ENCODE data around the gene CCT8. TPM values are rescaled to one million over a fixed set of nuclear protein-coding genes. Genes with fewer than 3 reads are reported as not detected.
A peak's percentile ranks its signal among the peaks of the same experiment; 100 is the strongest.
"Not testable (repeated sequence)": the region's sequence is repeated elsewhere in the genome, so short reads cannot be mapped to it uniquely, and the experiment has no call there.

The CCT8 gene
- total RNA-seq, 1 donor = 109 TPM

- peak; percentile 95 to 99 (median 98) for DNase-seq (ENCODE audit: low read depth in 2 of 3, low spot score in 2 of 3)
Measured at GRCh38 chr21:29024474-29025327, 48.7 kb downstream of the CCT8 start, which contains the start of gene USP16. Gene USP16 (plus strand): TSS chr21:29024668. CDS start chr21:29027914, 3,246 bp downstream.

- peak in 1 of 3 donors; percentile 19 for DNase-seq (ENCODE audit: low read depth in 2 of 3, low spot score in 2 of 3)
Measured at GRCh38 chr21:29022166-29022565, 51.3 kb downstream of the CCT8 start.

DNA sequence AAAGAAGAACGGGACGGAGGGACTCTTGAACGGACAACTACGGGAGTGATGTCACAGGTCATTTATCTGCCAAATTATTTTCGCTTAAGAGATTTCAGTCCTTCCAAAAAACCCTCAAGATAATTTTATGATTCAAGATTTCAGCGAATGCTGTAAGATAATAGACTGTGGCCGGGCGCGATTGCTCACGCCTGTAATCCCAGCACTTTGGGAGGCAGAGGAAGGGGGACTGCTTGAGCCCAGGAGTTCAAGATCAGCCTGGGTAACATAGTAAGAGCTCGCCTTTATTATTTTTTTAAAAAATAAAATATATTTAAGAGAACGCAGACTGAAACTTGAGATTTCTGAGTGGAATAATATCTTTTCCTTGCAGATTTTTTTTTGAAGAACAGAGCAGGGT, 54.9 kb downstream of the CCT8 start:
- DNase-seq (ENCODE audit: low read depth in 2 of 3, low spot score in 2 of 3) = no peak

DNA sequence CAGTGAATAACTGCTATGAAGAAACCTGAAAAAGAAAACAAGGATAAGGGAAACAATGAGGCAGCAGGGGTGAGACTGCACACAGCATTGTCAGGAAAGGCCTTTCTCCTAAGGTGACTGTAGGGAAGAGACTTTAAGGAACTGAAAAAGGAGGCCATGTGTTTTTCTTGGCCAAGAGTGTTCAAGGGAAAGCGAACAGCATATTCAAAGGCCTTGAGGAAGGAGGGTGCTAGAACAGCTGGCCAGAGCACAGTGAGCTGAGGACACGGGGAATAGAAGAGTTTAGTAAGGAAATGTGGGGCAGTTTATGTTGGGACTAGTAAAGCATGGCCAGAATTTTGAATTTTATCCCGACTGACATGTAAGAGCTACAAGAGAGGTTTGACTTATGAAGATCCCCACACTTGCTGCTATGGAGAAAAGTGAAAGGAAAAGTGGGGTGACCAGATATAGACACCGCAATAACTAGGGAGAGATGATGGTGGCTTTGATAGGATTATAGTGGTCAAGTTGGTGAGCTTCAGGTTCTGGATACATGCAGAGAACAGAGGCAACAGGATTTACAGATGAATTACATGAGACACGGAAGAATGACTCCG, 55.7 kb downstream of the CCT8 start:
- no peak for DNase-seq (ENCODE audit: low read depth in 2 of 3, low spot score in 2 of 3)

GRCh38 chr21:29011236-29011635, 62.2 kb downstream of the CCT8 start:
- not testable (repeated sequence) for DNase-seq (ENCODE audit: low read depth in 2 of 3, low spot score in 2 of 3)

DNA sequence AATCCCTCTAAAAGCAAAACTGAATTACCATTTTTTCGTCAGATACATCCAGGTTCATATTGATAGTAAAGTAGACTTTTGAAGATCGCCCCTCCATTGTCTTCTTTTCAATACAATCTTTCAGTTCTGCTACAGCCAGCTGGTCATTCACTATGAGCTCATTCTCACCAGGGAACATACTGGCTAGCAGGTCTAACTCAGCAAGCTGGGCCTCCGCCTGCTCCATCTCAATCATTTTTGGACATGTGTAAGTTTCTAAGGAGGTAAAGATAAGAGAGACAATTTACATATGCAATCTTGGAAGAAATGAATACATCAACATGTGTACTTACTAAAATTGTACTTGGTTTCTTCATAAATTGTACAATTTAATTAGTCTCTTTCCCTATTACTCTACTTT, 65.1 kb downstream of the CCT8 start:
- DNase-seq (ENCODE audit: low read depth in 2 of 3, low spot score in 2 of 3) = no peak

DNA sequence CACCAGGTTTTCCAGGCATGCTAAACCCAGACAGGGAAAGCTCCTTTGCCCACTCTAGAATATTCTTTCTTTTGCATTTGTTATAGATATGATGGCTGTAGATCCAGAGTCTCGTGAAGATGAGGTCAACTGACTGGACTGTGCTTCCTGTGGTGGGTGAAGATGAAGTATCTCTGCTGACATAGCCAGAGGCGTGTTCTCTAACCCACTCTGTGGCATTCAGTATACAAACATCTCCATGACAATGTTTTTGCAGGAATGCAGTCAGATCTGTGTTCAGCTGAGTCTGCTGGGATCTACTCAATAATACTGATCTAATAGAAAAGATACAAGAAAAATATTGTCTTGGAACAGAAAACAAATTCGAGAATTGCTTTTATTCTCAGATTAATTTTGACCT, 65.6 kb downstream of the CCT8 start:
- DNase-seq (ENCODE audit: low read depth in 2 of 3, low spot score in 2 of 3) = no peak

- DNase-seq (ENCODE audit: low read depth in 2 of 3, low spot score in 2 of 3) = no peak
Measured at GRCh38 chr21:29007135-29007534, 66.3 kb downstream of the CCT8 start.

Other genes with a start within 250 kb of the CCT8 start
- gene LTN1, start 80.8 kb downstream of the CCT8 start, total RNA-seq = 10.5 TPM
- 4.3 TPM for gene RWDD2B, start 54.3 kb downstream of the CCT8 start, total RNA-seq
- gene USP16, start 49.0 kb downstream of the CCT8 start, total RNA-seq = 6.7 TPM
- gene MAP3K7CL, start 57.0 kb upstream of the CCT8 start, total RNA-seq = 4.3 TPM
- gene BACH1, start 225.3 kb upstream of the CCT8 start, total RNA-seq = 32.6 TPM

Measured in hematopoietic multipotent progenitor cell (in vitro differentiated cells).